HepG2 (cell line): ENCODE results near the gene DLG4. TPM values are rescaled to one million over a fixed set of nuclear protein-coding genes. Genes with fewer than 3 reads are reported as not detected.

ENCODE experiments used
- ATAC-seq: fragments of 200-7000 bp; cut with Tn5 transposase; 3 replicates; pipeline ENCODE4 v1.9.1; 2020; ENCODE audit warnings: mild to moderate bottlenecking, moderate library complexity
- BruUV-seq: library from RNA; stranded (reverse); fragments of 400-500 nt; replicated peaks from 2 replicates; lab custom pipeline; 2021; lab: Mats Ljungman, UMichigan
- CTCF ChIA-PET: fragments of 300-600 bp; formaldehyde crosslinking; extraction: SDS; loops from one replicate; lab custom pipeline; 2021; ENCODE audit warnings: low total read pairs, inconsistent platforms, low intra/inter-chr PET ratio; lab: Yijun Ruan, JAX
- POLR2A ChIA-PET: fragments of 350-600 bp; sonication (Branson Sonifier 250); formaldehyde crosslinking; loops from one replicate; lab custom pipeline; 2020; ENCODE audit warnings: antibody characterized with exemption, inconsistent platforms; lab: Yijun Ruan, JAX
- DNase-seq: peaks from one replicate; pipeline ENCODE4 v3.0.0-alpha.2; 2015; ENCODE audit warnings: low spot score
- FAIRE-seq: peaks from 3 replicates; lab custom pipeline; 2011; peaks lifted over from hg19 to GRCh38; lab: Jason Lieb, UNC
- H2AFZ ChIP-seq: one replicate; pipeline ENCODE4 v1.6.1; 2011; ENCODE audit warnings: low read length, inconsistent platforms
- H3K27ac ChIP-seq: fragments of 300-600 bp; 3 replicates; pipeline ENCODE4 v1.8.0; 2011; ENCODE audit warnings: mixed run types, mild to moderate bottlenecking, mixed read lengths, low read length, inconsistent platforms; ENCODE audit not compliant: insufficient read depth; ENCODE audit errors: extremely low read length
- H3K27me3 ChIP-seq, 2 experiments: fragments of 200-600 bp in 1 of 2; 2 replicates in 1 of 2; 3 replicates in 1 of 2; pipeline versions ENCODE4 v1.6.0 to v1.8.0; 2011; ENCODE audit warnings: low read length in 2 of 2, mild to moderate bottlenecking in 2 of 2, moderate library complexity in 2 of 2, inconsistent platforms in 1 of 2; ENCODE audit not compliant: insufficient read depth in 2 of 2, control insufficient read depth in 1 of 2
- H3K36me3 ChIP-seq, 2 experiments: fragments of 200-600 bp in 1 of 2; replicated peaks in 1 of 2; 2 replicates in 1 of 2; 3 replicates in 1 of 2; pipeline versions ENCODE4 v1.5.1 to v1.8.0; 2011; ENCODE audit warnings: low read length in 2 of 2, inconsistent platforms in 1 of 2; ENCODE audit not compliant: insufficient read depth in 2 of 2, control insufficient read depth in 1 of 2
- H3K4me1 ChIP-seq: 2 replicates; pipeline ENCODE4 v1.5.1; 2012; ENCODE audit warnings: low read length, inconsistent platforms; ENCODE audit not compliant: insufficient read depth
- H3K4me2 ChIP-seq: 2 replicates; pipeline ENCODE4 v1.6.0; 2011; ENCODE audit warnings: low read depth, low read length, inconsistent platforms
- H3K4me3 ChIP-seq, 3 experiments: fragments of 200-600 bp in 1 of 3; sonication (generic), shearing (Covaris generic) in 1 of 3; replicated peaks in 1 of 3; 2 replicates each; pipeline ENCODE4 v1.5.1; 2011 to 2016; ENCODE audit warnings: low read length in 3 of 3, inconsistent platforms in 2 of 3, low read depth in 2 of 3, mild to moderate bottlenecking in 2 of 3, control low read depth in 1 of 3, mixed read lengths in 1 of 3; ENCODE audit not compliant: insufficient read depth in 1 of 3
- H3K79me2 ChIP-seq: one replicate; pipeline ENCODE4 v1.6.1; 2011; ENCODE audit warnings: low read length, inconsistent platforms; ENCODE audit not compliant: insufficient read depth
- H3K9ac ChIP-seq: 2 replicates; pipeline ENCODE4 v1.6.0; 2011; ENCODE audit warnings: mild to moderate bottlenecking, low read depth, low read length, inconsistent platforms; ENCODE audit not compliant: insufficient read depth
- H3K9me3 ChIP-seq: 2 replicates; pipeline ENCODE4 v1.5.1; 2012; ENCODE audit warnings: mild to moderate bottlenecking, low read length
- H4K20me1 ChIP-seq: 2 replicates; pipeline ENCODE4 v1.6.0; 2011; ENCODE audit warnings: inconsistent platforms, mild to moderate bottlenecking, low read length, moderate library complexity; ENCODE audit not compliant: insufficient read depth
- ARNTL ChIP-seq: sonication (generic); formaldehyde crosslinking; IDR thresholded peaks from 2 replicates; pipeline ENCODE4 v1.4.0; 2020; ENCODE audit warnings: mild to moderate bottlenecking, missing genetic modification reagents
- HMGA1 ChIP-seq: sonication (generic); formaldehyde crosslinking; conservative IDR thresholded peaks from 2 replicates; pipeline ENCODE4 v1.4.0; 2020; ENCODE audit warnings: missing genetic modification reagents
- MAFG ChIP-seq: sonication (generic); formaldehyde crosslinking; IDR thresholded peaks from 2 replicates; pipeline ENCODE4 v1.5.1; 2020; ENCODE audit warnings: mild to moderate bottlenecking, missing genetic modification reagents
- NCOA2 ChIP-seq: sonication (generic); formaldehyde crosslinking; IDR thresholded peaks from 2 replicates; pipeline ENCODE4 v1.8.0; 2022; ENCODE audit warnings: inconsistent platforms
- POLR2G ChIP-seq: fragments of 200-400 bp; formaldehyde crosslinking; IDR thresholded peaks from 2 replicates; pipeline ENCODE4 v1.6.1; 2018; ENCODE audit warnings: mild to moderate bottlenecking, low read depth, low read length, moderate library complexity
- RAD21 ChIP-seq: fragments of 450-650 bp; formaldehyde crosslinking; IDR thresholded peaks from 2 replicates; pipeline ENCODE4 v1.5.0; 2020; ENCODE audit warnings: mild to moderate bottlenecking
- SIX4 ChIP-seq: sonication (generic); formaldehyde crosslinking; IDR thresholded peaks from 2 replicates; pipeline ENCODE4 v1.4.0; 2020; ENCODE audit warnings: missing genetic modification reagents
- STAG1 ChIP-seq: sonication (generic); formaldehyde crosslinking; IDR thresholded peaks from 2 replicates; pipeline ENCODE4 v1.4.0; 2020; ENCODE audit warnings: missing genetic modification reagents
- TCF12 ChIP-seq, 2 experiments: fragments of 450-650 bp in 1 of 2; sonication (generic) in 1 of 2; formaldehyde crosslinking in 1 of 2; IDR thresholded peaks; 2 replicates each; pipeline versions ENCODE4 v1.6.1 to v1.8.0; 2017 to 2022; ENCODE audit warnings: antibody characterized with exemption in 1 of 2, mild to moderate bottlenecking in 1 of 2, missing genetic modification reagents in 1 of 2, moderate library complexity in 1 of 2
- TEAD2 ChIP-seq: sonication (generic); formaldehyde crosslinking; IDR thresholded peaks from 2 replicates; pipeline ENCODE4 v1.9.0; 2021; ENCODE audit warnings: missing genetic modification reagents
- ZFP90 ChIP-seq: sonication (generic); formaldehyde crosslinking; IDR thresholded peaks from 2 replicates; pipeline ENCODE4 v1.8.0; 2022; ENCODE audit warnings: missing genetic modification reagents, mild to moderate bottlenecking, inconsistent platforms, borderline replicate concordance
- ZNF446 ChIP-seq: sonication (generic); formaldehyde crosslinking; IDR thresholded peaks from 2 replicates; pipeline ENCODE4 v1.5.0; 2020; ENCODE audit warnings: mild to moderate bottlenecking, missing genetic modification reagents
- ZSCAN25 ChIP-seq: sonication (generic); formaldehyde crosslinking; IDR thresholded peaks from 2 replicates; pipeline ENCODE4 v1.8.0; 2022; ENCODE audit warnings: mild to moderate bottlenecking, missing genetic modification reagents
- ZSCAN29 ChIP-seq: sonication (generic); formaldehyde crosslinking; conservative IDR thresholded peaks from 2 replicates; pipeline ENCODE4 v1.4.0; 2020; ENCODE audit warnings: mild to moderate bottlenecking, missing genetic modification reagents
- WGBS: methylation state at CpG from one replicate; pipeline ENCODE4 v1.1.6; 2017; ENCODE audit warnings: low lambda C conversion rate; 5-methylcytosine and 5-hydroxymethylcytosine counted together
- in situ Hi-C: cut with HindIII; loops from 2 replicates; pipeline ENCODE4 v1.10.0; 2017; ENCODE audit warnings: low pct_unique_long_range_greater_than_20kb; ENCODE audit not compliant: extremely low pct_ligation_motif_present
- intact Hi-C: fragments of 100-400 bp; cut with micrococcal nuclease; formaldehyde crosslinking; loops from one replicate; pipeline ENCODE4 v1.10.0; 2022; ENCODE audit not compliant: unreplicated experiment
- polyA plus RNA-seq, 8 experiments: library from polyadenylated mRNA; depleted of rRNA in 3 of 8; stranded (reverse) in 7 of 8; unstranded in 1 of 8; fragments of >200 nt; fragmentation: Illumina TruSeq in 4 of 8; extraction: Trizol in 4 of 8; gene quantifications; 2 replicates each; pipeline versions ENCODE4 v1.2.1 to v1.2.3, GENCODE V29; 2011 to 2016; ENCODE audit warnings: low read depth in 4 of 8, missing spikeins in 1 of 8, mixed read lengths in 1 of 8; ENCODE audit not compliant: insufficient read depth in 1 of 8
- total RNA-seq, 5 experiments: library from RNA; depleted of rRNA; stranded (reverse); fragments of >200 nt; fragmentation: Illumina TruSeq; extraction: Trizol; gene quantifications; 2 replicates each; pipeline ENCODE4 v1.2.3, GENCODE V29; 2016; ENCODE audit warnings: low read depth in 1 of 5
- TF ChIP-seq, protein P1 (sequence below): sonication (generic); formaldehyde crosslinking; IDR thresholded peaks from 2 replicates; pipeline ENCODE4 v1.5.1; 2020; ENCODE audit warnings: missing genetic modification reagents, mild to moderate bottlenecking, borderline replicate concordance
- TF ChIP-seq, protein P2 (sequence below): sonication (generic); formaldehyde crosslinking; IDR thresholded peaks from 2 replicates; pipeline ENCODE4 v1.4.0; 2020; ENCODE audit warnings: missing genetic modification reagents
- TF ChIP-seq, protein P3 (sequence below): sonication (generic); formaldehyde crosslinking; conservative IDR thresholded peaks from 2 replicates; pipeline ENCODE4 v1.8.1; 2023; ENCODE audit warnings: missing genetic modification reagents

The DLG4 gene
- total and polyA plus RNA-seq, 2 of the 13 experiments (the other 11 are each of a cell fraction or from before 2014, with no cell fraction given) = 0.71 to 4.3 TPM

DNA sequence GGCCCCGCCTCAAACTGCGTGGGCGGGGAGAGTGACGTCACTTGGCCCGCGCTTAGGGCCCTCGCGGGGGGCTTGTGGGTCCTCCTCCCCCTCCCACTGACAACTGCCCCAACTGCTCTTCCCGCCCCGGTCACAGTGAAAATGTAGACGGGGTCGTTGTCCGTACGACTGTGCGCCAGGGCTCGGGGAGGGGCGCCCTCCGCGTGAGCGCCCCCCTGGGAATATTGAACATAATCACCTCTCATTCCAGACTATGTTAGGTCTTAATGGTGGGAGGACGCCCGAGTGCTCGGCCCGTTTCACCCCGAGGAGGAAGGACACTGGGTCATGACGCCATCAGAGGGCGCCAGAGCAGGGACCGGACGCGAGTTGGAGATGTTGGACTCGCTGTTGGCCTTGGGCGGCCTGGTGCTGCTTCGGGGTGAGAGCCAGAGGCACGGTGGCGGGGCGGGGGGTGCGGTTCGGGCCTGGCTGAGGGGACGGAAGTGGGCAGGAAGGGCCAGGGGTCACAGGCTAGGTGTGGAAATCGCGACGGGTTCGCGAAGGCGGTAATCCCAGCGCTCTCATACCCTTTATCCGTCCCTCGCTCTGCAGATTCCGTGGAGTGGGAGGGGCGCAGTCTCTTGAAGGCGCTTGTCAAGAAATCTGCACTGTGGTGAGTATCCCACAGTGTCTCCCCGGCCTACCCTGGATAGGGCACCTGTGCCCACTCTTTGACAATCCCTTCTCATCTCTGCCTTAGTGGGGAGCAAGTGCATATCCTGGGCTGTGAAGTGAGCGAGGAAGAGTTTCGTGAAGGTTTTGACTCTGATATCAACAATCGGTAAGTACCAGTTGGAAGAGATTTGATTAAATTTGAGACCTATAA, 32.8 kb upstream of the DLG4 start, which contains the start of gene ELP5:
Gene ELP5 (plus strand): TSS at position 40 of the 868 bp plus-strand sequence. CDS start 336 bp downstream, at position 376.
- POLR2A ChIA-PET = interaction anchor here (1.0 to 2.6 kb wide), 6 partner anchors 10 to 77 kb away, joined by 4 to 34 read pairs (median 12); partner anchors contain the start of genes ACADVL, DLG4, GABARAP and NEURL4
- TF ChIP-seq MAFG (CRISPR knock-in tag) (no peak), TEAD2 (CRISPR knock-in tag) (no peak), ZNF446 (CRISPR knock-in tag) (no peak), ARNTL (CRISPR knock-in tag) (0 out of 2 replicates have a peak, but pooled peaks have one; percentile 11), NCOA2 (no peak; the same call in 1 of the 2 replicates), TCF12 (IDR thresholded peaks at IDR 0.05) (no peak), TCF12 (CRISPR knock-in tag; IDR thresholded peaks at IDR 0.05) (no peak), STAG1 (CRISPR knock-in tag) (peak; percentile 65), ZSCAN25 (no peak), ZFP90 (peak; percentile 89), HMGA1 (CRISPR knock-in tag) (no peak), POLR2G (peak; percentile 88), SIX4 (CRISPR knock-in tag) (no peak; the same call in 1 of the 2 replicates), ZSCAN29 (CRISPR knock-in tag) (0 out of 2 replicates have a peak, but pooled peaks have one; percentile 53), RAD21 (peak; percentile 59)
- TF ChIP-seq, protein P1, sequence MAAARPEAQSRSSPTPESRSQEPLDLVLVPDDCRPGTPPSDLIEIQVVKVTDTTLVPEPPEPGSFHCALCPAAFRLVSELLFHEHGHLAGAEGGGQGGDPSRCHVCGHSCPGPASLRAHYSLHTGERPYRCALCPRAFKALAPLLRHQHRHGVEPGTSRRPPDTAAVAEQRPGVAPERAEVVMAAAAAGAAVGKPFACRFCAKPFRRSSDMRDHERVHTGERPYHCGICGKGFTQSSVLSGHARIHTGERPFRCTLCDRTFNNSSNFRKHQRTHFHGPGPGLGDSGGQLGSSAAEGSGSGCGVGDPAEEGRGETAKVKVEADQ = no peak
- TF ChIP-seq, protein P2, sequence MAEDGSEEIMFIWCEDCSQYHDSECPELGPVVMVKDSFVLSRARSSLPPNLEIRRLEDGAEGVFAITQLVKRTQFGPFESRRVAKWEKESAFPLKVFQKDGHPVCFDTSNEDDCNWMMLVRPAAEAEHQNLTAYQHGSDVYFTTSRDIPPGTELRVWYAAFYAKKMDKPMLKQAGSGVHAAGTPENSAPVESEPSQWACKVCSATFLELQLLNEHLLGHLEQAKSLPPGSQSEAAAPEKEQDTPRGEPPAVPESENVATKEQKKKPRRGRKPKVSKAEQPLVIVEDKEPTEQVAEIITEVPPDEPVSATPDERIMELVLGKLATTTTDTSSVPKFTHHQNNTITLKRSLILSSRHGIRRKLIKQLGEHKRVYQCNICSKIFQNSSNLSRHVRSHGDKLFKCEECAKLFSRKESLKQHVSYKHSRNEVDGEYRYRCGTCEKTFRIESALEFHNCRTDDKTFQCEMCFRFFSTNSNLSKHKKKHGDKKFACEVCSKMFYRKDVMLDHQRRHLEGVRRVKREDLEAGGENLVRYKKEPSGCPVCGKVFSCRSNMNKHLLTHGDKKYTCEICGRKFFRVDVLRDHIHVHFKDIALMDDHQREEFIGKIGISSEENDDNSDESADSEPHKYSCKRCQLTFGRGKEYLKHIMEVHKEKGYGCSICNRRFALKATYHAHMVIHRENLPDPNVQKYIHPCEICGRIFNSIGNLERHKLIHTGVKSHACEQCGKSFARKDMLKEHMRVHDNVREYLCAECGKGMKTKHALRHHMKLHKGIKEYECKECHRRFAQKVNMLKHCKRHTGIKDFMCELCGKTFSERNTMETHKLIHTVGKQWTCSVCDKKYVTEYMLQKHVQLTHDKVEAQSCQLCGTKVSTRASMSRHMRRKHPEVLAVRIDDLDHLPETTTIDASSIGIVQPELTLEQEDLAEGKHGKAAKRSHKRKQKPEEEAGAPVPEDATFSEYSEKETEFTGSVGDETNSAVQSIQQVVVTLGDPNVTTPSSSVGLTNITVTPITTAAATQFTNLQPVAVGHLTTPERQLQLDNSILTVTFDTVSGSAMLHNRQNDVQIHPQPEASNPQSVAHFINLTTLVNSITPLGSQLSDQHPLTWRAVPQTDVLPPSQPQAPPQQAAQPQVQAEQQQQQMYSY (CRISPR knock-in tag) = 0 out of 2 replicates have a peak, but pooled peaks have one; percentile 5
- TF ChIP-seq, protein P3, sequence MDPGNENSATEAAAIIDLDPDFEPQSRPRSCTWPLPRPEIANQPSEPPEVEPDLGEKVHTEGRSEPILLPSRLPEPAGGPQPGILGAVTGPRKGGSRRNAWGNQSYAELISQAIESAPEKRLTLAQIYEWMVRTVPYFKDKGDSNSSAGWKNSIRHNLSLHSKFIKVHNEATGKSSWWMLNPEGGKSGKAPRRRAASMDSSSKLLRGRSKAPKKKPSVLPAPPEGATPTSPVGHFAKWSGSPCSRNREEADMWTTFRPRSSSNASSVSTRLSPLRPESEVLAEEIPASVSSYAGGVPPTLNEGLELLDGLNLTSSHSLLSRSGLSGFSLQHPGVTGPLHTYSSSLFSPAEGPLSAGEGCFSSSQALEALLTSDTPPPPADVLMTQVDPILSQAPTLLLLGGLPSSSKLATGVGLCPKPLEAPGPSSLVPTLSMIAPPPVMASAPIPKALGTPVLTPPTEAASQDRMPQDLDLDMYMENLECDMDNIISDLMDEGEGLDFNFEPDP (CRISPR knock-in tag) = no peak

More for the DNA sequence above, 32.8 kb upstream of the DLG4 start, which contains the start of gene ELP5:
- peak within 1 kb of the TSS; percentile 95 to 99 (median 96) for H3K4me3 ChIP-seq
- peaks cover 49% of the 10 kb centered on the region for H3K79me2 ChIP-seq
- TSS peak; percentile 79 for BruUV-seq
- 2% methylated on average over 11 of the region's 55 CpGs for WGBS
- intact Hi-C loops = no loop called here
- H2AFZ ChIP-seq = no peak within 1 kb of the TSS
- H3K36me3 ChIP-seq = peaks cover 8 to 13% of the 10 kb centered on the region in 2 experiments; a peak in 4 of 5 replicates
- CTCF ChIA-PET = interaction anchor here (1.5 kb wide), 2 partner anchors 28 to 43 kb away, joined by 4 to 5 read pairs; partner anchors contain the start of gene SLC2A4
- H3K27me3 ChIP-seq = peaks cover 0 to 2% of the 10 kb centered on the region in 2 experiments; a peak in 1 of 5 replicates
- ATAC-seq (peak; percentile 74), DNase-seq (peak; percentile 94), FAIRE-seq (no peak)
- no peaks in the 10 kb centered on the region for H4K20me1 ChIP-seq
- in situ Hi-C loops = no loop called here
- peaks cover 43% of the 10 kb centered on the region for H3K4me1 ChIP-seq
- H3K27ac ChIP-seq = peak within 1 kb of the TSS; percentile 99
- H3K9ac ChIP-seq = peak within 1 kb of the TSS; percentile 96
- peak within 1 kb of the TSS; percentile 91 for H3K4me2 ChIP-seq
- no peaks in the 10 kb centered on the region for H3K9me3 ChIP-seq
